Neural crest cell (in vitro differentiated cells): ENCODE results near the gene SLC43A1. TPM values are rescaled to one million over a fixed set of nuclear protein-coding genes. Genes with fewer than 3 reads are reported as not detected.

Source experiments
- DNase-seq: peaks from one replicate; pipeline ENCODE4 v3.0.0; 2021; ENCODE audit warnings: low read depth, mixed read lengths, low spot score
- H3K27ac Mint-ChIP-seq: one replicate; pipeline ENCODE4 v1.8.0; 2021; ENCODE audit warnings: mild to moderate bottlenecking, mixed read lengths; ENCODE audit not compliant: unreplicated experiment
- H3K27me3 Mint-ChIP-seq: 2 replicates; pipeline ENCODE4 v1.8.0; 2021; ENCODE audit warnings: low read depth, mild to moderate bottlenecking, mixed read lengths
- H3K36me3 Mint-ChIP-seq: 2 replicates; pipeline ENCODE4 v1.8.0; 2021; ENCODE audit warnings: low read depth, mild to moderate bottlenecking, mixed read lengths
- H3K4me1 Mint-ChIP-seq: 2 replicates; pipeline ENCODE4 v1.8.0; 2021; ENCODE audit warnings: mixed read lengths
- H3K4me3 Mint-ChIP-seq: one replicate; pipeline ENCODE4 v1.8.0; 2021; ENCODE audit warnings: mild to moderate bottlenecking, mixed read lengths
- H3K9me3 Mint-ChIP-seq: 2 replicates; pipeline ENCODE4 v1.8.0; 2021; ENCODE audit warnings: mixed read lengths
- total RNA-seq: library from RNA; stranded (reverse); gene quantifications from 2 replicates; pipeline ENCODE4 v1.2.1, GENCODE V29; 2021
- TF ChIP-seq, protein P1 (sequence below): fragments of 200-600 bp; sonication (generic); conservative IDR thresholded peaks from 2 replicates; pipeline ENCODE4 v1.5.0; 2021; ENCODE audit warnings: antibody characterized with exemption, mild to moderate bottlenecking

SLC43A1 gene
- total RNA-seq, 1 donor from 2014 or later = 4.5 TPM

- TF ChIP-seq, protein P1, sequence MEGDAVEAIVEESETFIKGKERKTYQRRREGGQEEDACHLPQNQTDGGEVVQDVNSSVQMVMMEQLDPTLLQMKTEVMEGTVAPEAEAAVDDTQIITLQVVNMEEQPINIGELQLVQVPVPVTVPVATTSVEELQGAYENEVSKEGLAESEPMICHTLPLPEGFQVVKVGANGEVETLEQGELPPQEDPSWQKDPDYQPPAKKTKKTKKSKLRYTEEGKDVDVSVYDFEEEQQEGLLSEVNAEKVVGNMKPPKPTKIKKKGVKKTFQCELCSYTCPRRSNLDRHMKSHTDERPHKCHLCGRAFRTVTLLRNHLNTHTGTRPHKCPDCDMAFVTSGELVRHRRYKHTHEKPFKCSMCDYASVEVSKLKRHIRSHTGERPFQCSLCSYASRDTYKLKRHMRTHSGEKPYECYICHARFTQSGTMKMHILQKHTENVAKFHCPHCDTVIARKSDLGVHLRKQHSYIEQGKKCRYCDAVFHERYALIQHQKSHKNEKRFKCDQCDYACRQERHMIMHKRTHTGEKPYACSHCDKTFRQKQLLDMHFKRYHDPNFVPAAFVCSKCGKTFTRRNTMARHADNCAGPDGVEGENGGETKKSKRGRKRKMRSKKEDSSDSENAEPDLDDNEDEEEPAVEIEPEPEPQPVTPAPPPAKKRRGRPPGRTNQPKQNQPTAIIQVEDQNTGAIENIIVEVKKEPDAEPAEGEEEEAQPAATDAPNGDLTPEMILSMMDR = no peak
- peaks cover 4% of the 10 kb centered on the region for H3K4me1 Mint-ChIP-seq
- H3K27ac Mint-ChIP-seq = no peak overlapping the region
- H3K9me3 Mint-ChIP-seq = no peaks in the 10 kb centered on the region
- H3K4me3 Mint-ChIP-seq = no peak overlapping the region
- H3K36me3 Mint-ChIP-seq = peaks cover 2% of the 10 kb centered on the region
- H3K27me3 Mint-ChIP-seq = peaks cover 7% of the 10 kb centered on the region
- no peak for DNase-seq
These were observed 30.9 kb upstream of the SLC43A1 start for GRCh38 chr11:57546451-57546850.

- TF ChIP-seq, protein P1 = no peak
- Mint-ChIP-seq H3K4me3 (no peak overlapping the region), H3K4me1 (peaks cover 4% of the 10 kb centered on the region), H3K27me3 (peaks cover 7% of the 10 kb centered on the region), H3K36me3 (peaks cover 2% of the 10 kb centered on the region), H3K9me3 (no peaks in the 10 kb centered on the region), H3K27ac (peak overlapping the region; percentile 57)
- DNase-seq = no peak
These were observed 30.4 kb upstream of the SLC43A1 start for GRCh38 chr11:57545883-57546282.

- Mint-ChIP-seq H3K9me3 (no peaks in the 10 kb centered on the region), H3K4me3 (no peak overlapping the region), H3K4me1 (peaks cover 4% of the 10 kb centered on the region), H3K27me3 (peaks cover 7% of the 10 kb centered on the region), H3K27ac (no peak overlapping the region), H3K36me3 (peaks cover 2% of the 10 kb centered on the region)
- no peak for DNase-seq
- TF ChIP-seq, protein P1 = no peak
These were observed 29.1 kb upstream of the SLC43A1 start for GRCh38 chr11:57544566-57544965.

- H3K4me1 Mint-ChIP-seq = peaks cover 4% of the 10 kb centered on the region
- no peaks in the 10 kb centered on the region for H3K9me3 Mint-ChIP-seq
- H3K4me3 Mint-ChIP-seq = no peak overlapping the region
- TF ChIP-seq, protein P1 = no peak
- peaks cover under 1% of the 10 kb centered on the region for H3K36me3 Mint-ChIP-seq
- H3K27ac Mint-ChIP-seq = no peak overlapping the region
- peaks cover 7% of the 10 kb centered on the region for H3K27me3 Mint-ChIP-seq
- DNase-seq = no peak
These were observed 28.1 kb upstream of the SLC43A1 start for GRCh38 chr11:57543593-57543992.

DNA sequence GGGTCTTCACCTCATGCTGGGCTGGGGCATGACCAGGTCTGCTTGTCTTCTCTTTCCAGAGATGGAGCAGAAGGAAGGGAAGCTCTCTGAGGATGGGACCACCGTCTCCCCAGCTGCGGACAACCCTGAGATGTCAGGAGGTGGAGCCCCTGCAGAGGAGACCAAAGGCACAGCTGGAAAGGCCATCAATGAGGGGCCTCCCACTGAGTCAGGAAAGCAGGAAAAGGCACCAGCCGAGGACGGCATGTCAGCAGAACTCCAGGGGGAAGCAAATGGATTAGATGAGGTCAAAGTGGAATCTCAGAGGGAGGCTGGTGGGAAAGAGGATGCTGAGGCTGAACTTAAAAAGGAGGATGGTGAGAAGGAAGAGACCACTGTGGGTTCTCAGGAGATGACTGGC lies 27.1 kb upstream of the SLC43A1 start:
- Mint-ChIP-seq H3K27me3 (peaks cover 7% of the 10 kb centered on the region), H3K4me1 (peaks cover 4% of the 10 kb centered on the region), H3K27ac (no peak overlapping the region), H3K4me3 (no peak overlapping the region), H3K9me3 (no peaks in the 10 kb centered on the region), H3K36me3 (no peaks in the 10 kb centered on the region)
- no peak for DNase-seq
- TF ChIP-seq, protein P1 = no peak

DNA sequence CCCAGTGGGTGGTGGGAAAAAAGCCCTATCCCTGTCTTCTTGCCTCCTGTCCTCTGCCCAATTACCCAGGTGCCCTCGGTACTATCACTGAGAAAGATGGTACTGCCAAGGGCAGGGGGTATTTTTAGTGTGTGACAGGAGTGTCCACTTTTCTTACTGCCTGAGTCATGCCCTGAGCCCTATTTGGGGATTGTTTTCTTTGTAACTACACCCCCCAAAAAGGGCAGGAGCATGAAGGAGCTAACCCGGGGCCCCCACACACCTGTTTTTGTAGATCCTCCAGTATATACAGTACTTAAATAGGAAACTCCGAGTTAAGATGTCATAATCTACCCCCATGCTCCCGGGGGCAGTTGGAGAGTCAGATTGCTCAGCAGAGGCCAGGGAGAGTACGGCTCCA lies 25.7 kb upstream of the SLC43A1 start:
- Mint-ChIP-seq H3K36me3 (no peaks in the 10 kb centered on the region), H3K4me1 (peaks cover 4% of the 10 kb centered on the region)
- no peak for DNase-seq

More for the DNA sequence above, 25.7 kb upstream of the SLC43A1 start:
- TF ChIP-seq, protein P1 = no peak
- no peak overlapping the region for H3K4me3 Mint-ChIP-seq
- no peak overlapping the region for H3K27ac Mint-ChIP-seq
- H3K9me3 Mint-ChIP-seq = no peaks in the 10 kb centered on the region
- H3K27me3 Mint-ChIP-seq = peaks cover 7% of the 10 kb centered on the region
